Heart left ventricle (tissue), 16 donors: Measurements from ENCODE around the gene TEKT4. TPM values are rescaled to one million over a fixed set of nuclear protein-coding genes. Genes with fewer than 3 reads are reported as not detected.

Source experiments
- ATAC-seq, 4 donors: fragments of 200-7000 bp; cut with Tn5 transposase; one replicate each; pipeline ENCODE4 v1.9.1; 2020 to 2022; ENCODE audit warnings: moderate library complexity in 4 of 4, mild to moderate bottlenecking in 3 of 4, moderate number of reproducible peaks in 1 of 4
- DNase-seq, 5 donors: peaks; one replicate each; pipeline ENCODE4 v3.0.0-alpha.2; 2020
- H3K27ac ChIP-seq, 12 donors: fragments of 200-600 bp; sonication (generic) in 4 of 12; one replicate each; pipeline versions ENCODE4 v1.5.0 to v1.8.0; 2016 to 2022; ENCODE audit warnings: mild to moderate bottlenecking in 2 of 12
- H3K27me3 ChIP-seq, 9 donors: fragments of 200-600 bp; sonication (generic) in 2 of 9; one replicate each; pipeline versions ENCODE4 v1.5.1 to v1.8.0; 2016 to 2022; ENCODE audit warnings: mild to moderate bottlenecking in 3 of 9
- H3K36me3 ChIP-seq, 9 donors: fragments of 200-600 bp; sonication (generic) in 2 of 9; one replicate each; pipeline versions ENCODE4 v1.5.0 to v1.8.0; 2018 to 2022; ENCODE audit warnings: mild to moderate bottlenecking in 2 of 9
- H3K4me1 ChIP-seq, 12 donors: fragments of 200-600 bp; sonication (generic) in 4 of 12; one replicate each; pipeline versions ENCODE4 v1.5.0 to v1.8.0; 2016 to 2022; ENCODE audit warnings: mild to moderate bottlenecking in 3 of 12
- H3K4me3 ChIP-seq, 12 donors: fragments of 200-600 bp; sonication (generic) in 4 of 12; one replicate each; pipeline versions ENCODE4 v1.5.0 to v1.8.0; 2017 to 2022; ENCODE audit warnings: mild to moderate bottlenecking in 9 of 12, moderate library complexity in 4 of 12
- H3K9me3 ChIP-seq, 12 donors: fragments of 200-600 bp; sonication (generic) in 4 of 12; one replicate each; pipeline versions ENCODE4 v1.5.0 to v1.8.0; 2016 to 2022; ENCODE audit warnings: mild to moderate bottlenecking in 1 of 12
- CTCF ChIP-seq, 12 donors: fragments of 200-600 bp; sonication (generic) in 4 of 12; IDR thresholded peaks; one replicate each; pipeline versions ENCODE4 v1.5.0 to v1.8.0; 2018 to 2022; ENCODE audit warnings: antibody characterized with exemption in 12 of 12, mild to moderate bottlenecking in 5 of 12
- POLR2A ChIP-seq, 2 donors: fragments of 450-650 bp; IDR thresholded peaks; one replicate each; pipeline ENCODE4 v1.6.1; 2017; ENCODE audit warnings: antibody characterized with exemption in 2 of 2, mild to moderate bottlenecking in 2 of 2, moderate library complexity in 2 of 2
- WGBS, 4 donors: extraction: QIAGEN DNeasy Blood & Tissue Kit in 2 of 4; methylation state at CpG; one replicate each; pipeline versions ENCODE4 v1.1.5 to v1.1.7; 2013 to 2018; 5-methylcytosine and 5-hydroxymethylcytosine counted together
- intact Hi-C, 10 donors: fragments of 100-400 bp; cut with DNase I; formaldehyde crosslinking; loops; one replicate each; pipeline versions ENCODE4 v1.11.1 to v1.14.2; 2022
- polyA plus RNA-seq, 2 donors: library from polyadenylated mRNA; stranded (reverse); fragments of 200-250 nt; gene quantifications; one replicate each; pipeline ENCODE4 v1.2.3, GENCODE V29; 2013
- total RNA-seq, 9 donors: library from RNA; depleted of rRNA in 2 of 9; stranded (reverse); fragments of >200 nt in 2 of 9; fragmentation: NEBNext Ultra II Directional in 3 of 9; extraction: Animal tissue kit (Norgen Biotek cat#: 25700) in 3 of 9; gene quantifications; one replicate each; pipeline versions ENCODE4 v1.1.0 to v1.2.4, GENCODE V29; 2016 to 2023
- donor health status: ischemic (EF 13 %, LVEDD 7.1; RV severe dilation, severe dysfunction).
- donor health status: healthy with polysubstance abuse.
- donor health status: DM: no; HTN: yes; CAD: no.
- donor health status: DM: no; HTN: no; CAD: no.
- donor health status: ischemic (EF 25% LVEDD 6.9; RV normal size, moderate dysfunction).
- donor health status: ischemic (EF 25% LVEDD 5.7; RV mildly dilated, moderate dysfunction).
- donor health status: healthy.
- donor health status: DM: yes; HTN: yes; CAD: no.
- donor health status: ischemic (EF 35%, LVEDD 5.7; RV mildly dilated, moderate dysfunction).
- donor health status: nonischemic (EF 11% LVEDD 7.7; RV severe dilation, severe dysfunction).
- donor health status: DM: yes; HTN: yes; CAD: no.
- donor health status: PGD.
- donor health status: ischemic (EF 29% LVEDD 5.4; RV normal size, mild dysfunction).
- donor health status: nonischemic (EF 23%, LVEDD 6.1; RV moderate dilation, normal function).

TEKT4 gene
- total and polyA plus RNA-seq, 11 donors = 0.16 to 0.45 (median 0.25) TPM; not detected in 6

GRCh38 chr2:94873362-94874276 lies 2.4 kb downstream of the TEKT4 start:
- DNase-seq (peak in 1 of 5 donors; percentile 16), ATAC-seq (no peak)
- H3K9me3 ChIP-seq = no peaks in the 10 kb centered on the region
- H3K4me3 ChIP-seq = no peak overlapping the region
- no peak for TF ChIP-seq CTCF (IDR thresholded peaks at IDR 0.05)
- H3K27ac ChIP-seq = no peak overlapping the region
- H3K4me1 ChIP-seq = no peaks in the 10 kb centered on the region
- no peaks in the 10 kb centered on the region for H3K36me3 ChIP-seq
- intact Hi-C loops = no loop called here
- peaks cover 0 to 58% (median 15%) of the 10 kb centered on the region in 9 donors for H3K27me3 ChIP-seq
- 58 to 62% (median 61%) methylated on average over 24 to 28 of the region's 28 CpGs for WGBS, 4 donors

- DNase-seq (peak in 3 of 5 donors; percentile 24 to 66 (median 33)), ATAC-seq (peak in 3 of 4 donors; percentile 45 to 72 (median 57))
- intact Hi-C loops = no loop called here
- Histone ChIP-seq H3K9me3 (no peaks in the 10 kb centered on the region), H3K4me1 (no peaks in the 10 kb centered on the region), H3K27ac (no peak overlapping the region), H3K27me3 (peaks cover 0 to 57% (median 15%) of the 10 kb centered on the region in 9 donors), H3K36me3 (no peaks in the 10 kb centered on the region), H3K4me3 (no peak overlapping the region)
- WGBS, 4 donors = 34 to 60% (median 42%) methylated on average over 26 to 53 of the region's 53 CpGs
- TF ChIP-seq POLR2A (IDR thresholded peaks at IDR 0.05) (no peak), CTCF (IDR thresholded peaks at IDR 0.05) (peak; percentile 37 to 68 (median 59))
Measured at GRCh38 chr2:94874277-94874997, 3.2 kb downstream of the TEKT4 start.

GRCh38 chr2:94875064-94875819 lies 4.0 kb downstream of the TEKT4 start:
- Histone ChIP-seq H3K9me3 (no peaks in the 10 kb centered on the region), H3K27ac (no peak overlapping the region), H3K27me3 (peaks cover 0 to 53% (median 12%) of the 10 kb centered on the region in 9 donors), H3K36me3 (no peaks in the 10 kb centered on the region), H3K4me1 (no peaks in the 10 kb centered on the region), H3K4me3 (no peak overlapping the region)
- WGBS, 4 donors = 90 to 93% (median 91%) methylated on average over 22 of the region's 22 CpGs
- DNase-seq (no peak), ATAC-seq (no peak)
- no peak for TF ChIP-seq POLR2A (IDR thresholded peaks at IDR 0.05)
- no peak for TF ChIP-seq CTCF (IDR thresholded peaks at IDR 0.05)
- intact Hi-C loops = loop anchor here in 1 of 10 donors (5.0 kb wide), 1 partner anchor 343 kb away; no protein-coding TSS in a partner anchor
